Measurements from ENCODE around the gene SYCE3. TPM values are rescaled to one million over a fixed set of nuclear protein-coding genes. Genes with fewer than 3 reads are reported as not detected.

SYCE3 gene
- total and polyA plus RNA-seq, 9 donors = not detected

- WGBS, 3 donors = 1% methylated on average over 18 to 44 of the region's 44 CpGs
- intact Hi-C loops (cut with DNase I) = no loop called here
- DNase-seq = no peak
- TF ChIP-seq CTCF (IDR thresholded peaks at IDR 0.05) (no peak), EP300 (IDR thresholded peaks at IDR 0.05) (no peak), POLR2A (IDR thresholded peaks at IDR 0.05) (no peak)
- H3K4me3 ChIP-seq = peak overlapping the region; percentile 37
- H3K36me3 ChIP-seq = no peaks in the 10 kb centered on the region
- no peaks in the 10 kb centered on the region for H3K9me3 ChIP-seq
- peaks cover 6% of the 10 kb centered on the region for H3K27me3 ChIP-seq
- H3K27ac ChIP-seq = no peak overlapping the region
- H3K4me1 ChIP-seq (ENCODE audit: insufficient read depth) = peaks cover 23% of the 10 kb centered on the region
These were observed 31.2 kb downstream of the SYCE3 start for GRCh38 chr22:50531546-50531961.

- DNase-seq = peak in 3 of 5 donors; percentile 49 to 72 (median 71)
- H3K27ac ChIP-seq = peak overlapping the region in 1 of 2 donors; percentile 39
- peaks cover 6% of the 10 kb centered on the region for H3K27me3 ChIP-seq
- peaks cover 25% of the 10 kb centered on the region for H3K4me1 ChIP-seq (ENCODE audit: insufficient read depth)
- H3K36me3 ChIP-seq = no peaks in the 10 kb centered on the region
- intact Hi-C loops (cut with DNase I) = no loop called here
- TF ChIP-seq POLR2A (IDR thresholded peaks at IDR 0.05) = no peak
- TF ChIP-seq CTCF (IDR thresholded peaks at IDR 0.05) = no peak
- no peak for TF ChIP-seq EP300 (IDR thresholded peaks at IDR 0.05)
- H3K4me3 ChIP-seq = peak overlapping the region; percentile 37
- 3 to 6% (median 4%) methylated on average over 33 to 53 of the region's 53 CpGs for WGBS, 3 donors
- no peaks in the 10 kb centered on the region for H3K9me3 ChIP-seq
These were observed 31.7 kb downstream of the SYCE3 start for GRCh38 chr22:50530877-50531545.

DNA sequence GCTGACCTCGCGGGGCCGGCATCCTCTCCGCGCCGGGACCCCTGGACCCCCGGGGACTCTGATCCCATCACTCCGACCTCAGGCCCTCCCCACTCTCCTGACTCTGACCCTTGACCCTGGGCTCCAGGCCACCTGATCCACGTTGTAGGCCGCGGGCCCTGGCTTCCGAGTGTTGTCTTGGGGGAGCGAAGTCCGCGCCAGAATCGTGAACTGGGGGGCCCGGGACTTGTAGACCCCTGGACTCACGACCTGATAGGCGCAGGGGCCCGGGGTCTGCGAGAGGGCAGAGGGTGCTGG, 32.2 kb downstream of the SYCE3 start:
- H3K4me3 ChIP-seq = peak overlapping the region; percentile 37
- H3K36me3 ChIP-seq = no peaks in the 10 kb centered on the region
- H3K9me3 ChIP-seq = no peaks in the 10 kb centered on the region
- TF ChIP-seq EP300 (IDR thresholded peaks at IDR 0.05) = no peak
- TF ChIP-seq CTCF (IDR thresholded peaks at IDR 0.05) = no peak
- no peak for TF ChIP-seq POLR2A (IDR thresholded peaks at IDR 0.05)
- H3K27me3 ChIP-seq = peaks cover 6% of the 10 kb centered on the region
- peak in 3 of 5 donors; percentile 56 to 64 (median 61) for DNase-seq
- intact Hi-C loops (cut with DNase I) = no loop called here
- peak overlapping the region in 1 of 2 donors; percentile 39 for H3K27ac ChIP-seq
- peaks cover 25% of the 10 kb centered on the region for H3K4me1 ChIP-seq (ENCODE audit: insufficient read depth)
- 0 to 1% (median 1%) methylated on average over 17 to 21 of the region's 21 CpGs for WGBS, 3 donors

DNA sequence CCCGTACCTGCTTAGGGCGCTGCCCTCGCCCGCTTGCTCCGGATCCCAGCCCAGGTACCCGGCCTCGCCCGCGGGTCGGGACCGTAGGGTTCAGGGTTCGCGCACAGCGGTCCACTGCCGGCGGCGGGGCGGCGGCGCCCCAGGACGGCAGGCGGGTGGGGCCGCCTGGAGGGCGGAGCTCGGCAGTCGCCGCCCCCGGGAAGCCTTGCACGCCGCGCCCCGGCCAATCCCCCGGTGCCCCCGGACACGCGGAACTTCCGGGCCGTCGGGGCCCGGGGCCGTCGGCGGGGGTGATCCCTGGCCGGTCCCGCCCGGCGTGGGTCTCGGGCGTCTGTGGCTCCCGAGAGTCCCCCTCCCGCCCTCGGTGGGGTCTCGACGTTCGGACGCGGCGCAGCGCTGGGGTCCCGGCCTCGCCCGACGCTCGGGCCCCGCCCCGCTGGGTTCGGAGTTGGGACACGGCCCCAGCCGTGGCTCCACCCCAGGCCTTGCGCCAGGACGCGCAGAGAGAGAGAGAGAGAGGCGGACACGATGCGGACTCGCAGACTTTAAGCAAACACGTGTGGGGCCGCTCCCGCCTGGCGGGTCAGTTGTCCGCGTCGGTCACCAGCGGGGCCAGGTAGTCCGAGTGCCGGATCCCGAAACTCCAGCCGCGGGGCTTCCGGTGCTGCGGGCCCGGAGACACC, 32.7 kb downstream of the SYCE3 start, which contains the start of gene TYMP:
Gene TYMP, minus strand, starts transcription at position 116 of the 683 bp plus-strand sequence. CDS start 303 bp downstream, outside the sequence.
- DNase-seq = peak in 4 of 5 donors; percentile 58 to 72 (median 66)
- peaks cover 25% of the 10 kb centered on the region for H3K4me1 ChIP-seq (ENCODE audit: insufficient read depth)
- H3K9me3 ChIP-seq = no peaks in the 10 kb centered on the region
- no peaks in the 10 kb centered on the region for H3K36me3 ChIP-seq
- TF ChIP-seq EP300 (IDR thresholded peaks at IDR 0.05) (no peak), CTCF (IDR thresholded peaks at IDR 0.05) (no peak), POLR2A (IDR thresholded peaks at IDR 0.05) (no peak)
- intact Hi-C loops (cut with DNase I) = loop anchor here in 2 of 4 donors (10.0 kb wide), 2 partner anchors 275 to 285 kb away; partner anchors contain the start of genes HDAC10 (in 1 of the 2) and TUBGCP6 (in 1 of the 2)
- H3K27me3 ChIP-seq = peaks cover 6% of the 10 kb centered on the region
- peak within 1 kb of the TSS in 1 of 2 donors; percentile 39 for H3K27ac ChIP-seq
- WGBS, 3 donors = 1 to 2% (median 1%) methylated on average over 11 to 92 of the region's 92 CpGs
- H3K4me3 ChIP-seq = peak within 1 kb of the TSS; percentile 37
